HG03135 (cell line): ENCODE results near the gene TMEM225B.
"Not testable (repeated sequence)": the region's sequence is repeated elsewhere in the genome, so short reads cannot be mapped to it uniquely, and the experiment has no call there.

Experiments used
- ATAC-seq: cut with Tn5 transposase; IDR thresholded peaks from one replicate; pipeline ENCODE4 v1.9.1; 2021; ENCODE audit warnings: mild to moderate bottlenecking, moderate library complexity; ENCODE audit not compliant: unreplicated experiment

Gene TMEM225B

DNA sequence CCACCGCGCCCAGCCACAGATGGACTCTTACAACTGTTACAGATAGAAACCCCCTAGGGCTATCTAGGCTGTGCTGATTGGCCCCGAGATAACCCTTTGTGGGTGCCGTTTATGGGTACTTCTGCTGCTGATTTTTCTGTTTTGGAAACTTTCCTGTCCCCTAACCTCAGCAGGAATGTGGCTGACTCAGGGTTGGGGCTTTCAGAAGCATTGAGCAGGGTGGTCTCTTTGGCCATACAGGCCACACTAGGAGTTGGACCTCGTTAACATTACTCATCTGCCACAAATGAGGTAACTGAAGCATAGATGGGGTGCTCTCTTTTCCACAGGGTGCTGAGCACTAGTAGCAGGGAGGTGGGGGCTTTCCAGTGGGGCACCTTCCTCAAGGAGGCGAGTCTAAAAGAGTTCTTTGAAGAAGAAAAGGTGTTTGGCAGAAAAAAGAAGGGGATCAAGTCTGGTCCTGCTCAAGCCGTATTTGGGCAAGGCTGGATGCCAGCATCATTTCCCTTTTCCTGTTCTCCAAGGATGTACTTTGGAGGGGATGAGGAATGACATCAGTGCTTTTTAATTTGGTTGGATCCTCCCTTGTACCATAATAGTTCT, 25.1 kb downstream of the TMEM225B start:
- ATAC-seq = no peak

DNA sequence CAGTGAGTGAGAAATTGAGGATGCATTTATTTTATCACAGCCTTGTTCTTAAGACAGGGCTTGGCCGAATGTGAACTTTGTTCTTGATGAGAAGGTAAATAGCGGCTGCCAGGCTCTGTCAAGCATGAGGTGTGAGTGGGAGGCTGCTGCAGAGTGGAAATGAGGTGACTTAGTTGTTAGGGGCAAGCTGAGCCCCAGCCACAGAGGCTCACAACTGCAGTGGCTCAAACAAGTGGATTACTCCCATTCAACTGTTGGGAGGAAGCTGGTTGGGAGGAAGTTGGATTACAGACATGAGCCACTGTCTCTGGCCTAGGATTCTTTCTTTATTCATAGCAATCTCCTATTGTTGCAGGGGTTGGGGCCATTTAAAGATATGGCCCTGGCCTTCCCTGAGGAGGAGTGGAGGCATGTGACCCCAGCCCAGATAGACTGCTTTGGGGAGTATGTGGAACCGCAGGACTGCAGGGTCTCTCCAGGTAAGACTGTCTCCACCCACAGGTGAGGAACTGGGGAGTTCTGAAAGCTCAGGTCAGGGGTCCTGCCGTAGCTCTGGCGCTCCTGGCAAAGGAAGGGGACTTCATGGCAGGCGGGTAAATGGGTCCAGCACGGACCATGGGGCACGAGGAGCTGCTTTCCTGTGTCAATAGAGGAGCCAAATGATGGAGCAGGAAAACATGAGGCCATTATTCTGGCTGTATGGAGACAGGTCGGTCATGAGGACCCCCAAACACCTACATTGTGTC, 25.8 kb downstream of the TMEM225B start:
- ATAC-seq = no peak

DNA sequence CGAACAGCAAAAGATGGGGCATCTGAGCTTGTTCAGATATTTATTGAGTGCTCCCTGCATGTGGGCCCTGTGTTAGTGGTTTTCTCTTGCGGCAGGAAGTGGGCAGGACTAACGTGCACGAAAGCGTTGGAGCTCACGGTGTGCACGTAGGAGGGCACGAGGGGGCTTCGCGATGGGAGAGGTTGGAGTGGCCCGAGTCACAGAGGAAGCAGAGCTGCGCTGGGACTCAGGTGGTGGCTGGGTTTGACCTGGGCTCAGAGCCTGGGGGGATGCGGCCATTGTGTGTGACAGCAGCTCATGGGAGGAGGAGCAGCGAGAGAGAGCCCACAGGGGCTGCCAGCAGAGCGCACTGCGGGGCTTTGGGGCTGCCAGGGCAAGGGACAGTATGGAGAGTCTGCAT, 26.4 kb downstream of the TMEM225B start:
- ATAC-seq = no peak

DNA sequence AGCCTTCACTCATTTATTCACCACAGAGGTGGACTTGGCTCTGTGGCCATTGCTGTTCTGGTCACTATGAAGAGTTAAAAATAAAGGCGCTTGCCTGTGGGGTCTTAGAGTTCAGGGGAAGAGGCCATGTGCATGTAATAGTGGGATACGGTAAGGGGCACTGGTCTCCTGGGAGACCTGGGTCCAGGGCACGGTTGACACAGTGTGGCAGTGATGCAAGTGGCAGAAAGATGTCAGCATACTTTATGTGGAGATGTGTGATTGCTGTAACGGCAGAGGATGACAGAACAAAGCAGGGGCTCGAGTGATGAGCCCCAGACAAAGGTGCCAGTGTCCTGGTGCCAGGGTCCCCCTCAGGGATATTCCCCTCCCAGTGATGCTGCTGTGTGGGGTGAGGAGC, 27.3 kb downstream of the TMEM225B start:
- ATAC-seq = no peak

DNA sequence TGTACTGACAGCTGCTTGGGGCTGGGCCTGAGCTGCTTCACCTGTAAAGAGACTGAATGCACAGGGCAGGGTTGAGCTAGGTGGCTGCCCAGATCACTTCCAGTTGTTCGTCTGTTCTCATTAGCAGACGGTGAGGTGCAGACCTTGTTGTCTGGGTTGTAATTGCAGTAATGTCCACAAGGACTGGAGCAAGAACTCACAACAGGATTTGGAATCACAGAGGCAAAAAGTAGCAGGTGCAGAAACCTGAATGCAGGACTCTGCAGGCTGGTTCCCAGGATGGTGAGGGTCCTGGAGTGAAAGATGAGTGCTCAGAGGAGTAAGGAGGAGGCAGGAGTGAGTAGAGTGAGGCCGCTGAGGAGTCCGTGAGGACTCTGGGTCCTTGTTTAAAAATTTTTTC, 27.9 kb downstream of the TMEM225B start:
- ATAC-seq = no peak

DNA sequence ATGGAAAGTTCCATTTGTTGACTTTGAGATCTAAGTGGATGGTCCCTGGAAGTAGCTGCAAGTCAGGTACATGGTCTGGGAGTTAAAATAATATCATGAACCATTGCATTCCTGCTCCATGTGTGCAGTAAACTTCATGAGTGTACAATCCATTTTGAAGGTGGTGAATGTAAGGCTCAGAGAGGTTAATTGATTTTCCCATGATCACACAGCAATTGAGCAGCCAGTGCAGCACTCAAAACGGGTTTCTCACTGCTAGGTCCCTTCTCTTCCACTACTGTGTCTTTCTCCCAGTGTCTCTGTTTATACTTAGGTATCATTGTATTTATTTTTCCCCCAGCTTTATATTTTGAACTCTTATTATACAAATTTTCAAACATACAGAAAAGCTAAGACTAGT, 28.6 kb downstream of the TMEM225B start:
- ATAC-seq = no peak

DNA sequence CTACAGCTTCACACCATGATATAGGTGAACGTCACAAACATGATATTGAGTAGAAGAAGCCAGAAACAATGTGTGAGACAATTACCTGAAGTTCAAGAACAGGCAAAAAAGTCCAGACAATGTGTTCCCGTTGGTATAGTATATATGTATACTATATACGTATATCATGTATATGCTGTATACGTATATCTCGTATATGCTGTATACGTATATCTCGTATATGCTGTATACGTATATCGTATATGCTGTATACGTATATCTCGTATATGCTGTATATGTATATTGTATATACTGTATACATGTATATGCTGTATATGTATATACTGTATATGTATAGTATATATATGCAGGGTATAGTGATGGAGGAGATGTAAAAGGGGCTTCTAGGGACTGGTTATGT, 29.4 kb downstream of the TMEM225B start:
- ATAC-seq = no peak

DNA sequence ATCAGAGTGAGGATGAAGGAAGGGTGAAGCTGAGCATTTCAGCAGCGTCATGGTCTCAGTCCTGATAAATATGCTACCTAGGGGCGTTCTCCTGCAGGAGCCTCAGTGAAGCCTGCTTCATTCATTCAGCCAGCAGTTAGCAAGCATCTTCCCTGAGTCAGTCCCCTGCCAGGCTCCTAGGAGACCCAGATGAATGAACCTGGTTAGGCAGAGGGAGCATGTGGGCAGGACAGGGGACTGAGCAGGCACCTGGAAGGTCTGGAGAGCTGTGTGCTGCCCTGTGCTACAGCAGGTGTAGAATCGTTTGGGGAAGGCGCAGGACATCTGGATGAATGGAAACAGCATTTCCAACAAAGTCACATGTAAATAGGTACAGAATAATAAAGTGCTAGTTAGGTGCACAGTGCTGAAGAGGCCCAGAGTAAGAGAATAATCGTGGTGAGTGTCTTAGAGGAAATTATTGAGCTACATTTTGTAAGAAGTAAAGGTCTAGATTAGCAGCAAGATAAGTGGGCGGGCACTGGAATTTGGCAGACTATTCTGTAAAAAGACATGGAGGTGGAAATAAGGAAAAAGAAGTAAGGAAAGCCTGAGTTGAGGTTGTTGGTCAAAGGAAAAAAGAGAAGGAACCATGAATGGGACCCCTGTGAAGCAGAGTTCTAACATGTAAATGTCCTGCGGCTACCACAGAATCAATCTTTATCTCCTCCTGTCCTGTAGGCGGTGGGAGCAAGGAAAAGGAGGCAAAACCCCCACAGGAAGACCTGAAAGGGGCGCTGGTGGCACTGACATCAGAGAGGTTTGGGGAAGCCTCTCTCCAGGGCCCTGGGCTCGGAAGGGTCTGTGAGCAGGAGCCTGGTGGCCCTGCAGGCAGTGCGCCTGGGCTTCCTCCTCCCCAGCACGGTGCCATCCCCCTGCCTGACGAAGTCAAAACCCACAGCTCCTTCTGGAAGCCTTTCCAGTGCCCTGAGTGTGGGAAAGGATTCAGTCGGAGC, 30.7 kb downstream of the TMEM225B start:
- no peak for ATAC-seq

DNA sequence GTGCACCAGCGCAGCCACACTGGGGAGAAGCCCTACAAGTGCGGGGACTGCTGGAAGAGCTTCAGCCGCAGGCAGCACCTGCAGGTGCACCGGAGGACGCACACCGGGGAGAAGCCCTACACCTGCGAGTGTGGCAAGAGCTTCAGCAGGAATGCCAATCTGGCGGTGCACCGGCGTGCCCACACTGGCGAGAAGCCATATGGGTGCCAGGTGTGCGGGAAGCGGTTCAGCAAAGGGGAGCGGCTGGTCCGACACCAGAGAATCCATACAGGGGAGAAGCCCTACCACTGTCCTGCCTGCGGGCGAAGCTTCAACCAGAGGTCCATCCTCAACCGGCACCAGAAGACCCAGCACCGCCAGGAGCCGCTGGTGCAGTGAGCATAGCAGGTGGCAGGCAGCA, 31.6 kb downstream of the TMEM225B start:
- ATAC-seq = no peak

DNA sequence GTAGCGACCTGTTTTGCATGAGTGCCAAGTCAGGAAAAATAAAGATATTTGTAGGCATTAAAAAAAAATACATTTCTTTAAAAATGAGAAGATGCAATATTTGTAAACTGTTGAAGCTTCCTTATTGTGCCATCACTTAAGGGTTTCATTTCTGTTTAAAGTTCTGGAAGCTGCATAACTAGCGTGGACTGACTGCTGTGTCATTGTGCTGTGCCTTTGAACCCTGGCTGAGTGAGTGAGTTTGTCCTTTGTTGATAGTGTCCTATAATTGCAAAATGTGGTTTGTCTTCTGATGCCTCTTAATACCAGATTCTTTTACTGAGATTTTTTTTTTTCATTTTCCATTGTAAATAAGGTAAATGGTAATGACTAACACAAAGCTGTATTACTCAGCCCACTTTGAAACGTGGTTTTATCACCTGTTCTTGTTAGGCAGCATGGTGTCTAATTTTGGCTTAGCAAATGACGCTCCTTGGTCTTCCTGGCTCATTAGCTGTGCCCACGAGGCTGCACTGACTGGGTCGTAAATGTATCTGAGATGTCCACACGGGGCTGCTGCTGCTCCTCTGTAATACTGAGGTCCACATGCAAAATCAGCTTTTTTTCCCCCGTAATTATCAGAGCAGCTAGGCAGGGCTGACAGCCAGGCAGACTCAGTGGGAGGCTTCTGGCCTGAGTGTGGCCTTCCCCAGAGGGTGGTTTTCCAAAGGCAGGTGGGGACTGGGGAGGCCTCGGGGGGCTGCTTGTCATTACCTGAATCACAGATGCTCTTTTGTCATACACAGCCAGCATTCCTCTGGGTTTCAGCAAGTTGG, 33.4 kb downstream of the TMEM225B start:
- ATAC-seq = no peak

DNA sequence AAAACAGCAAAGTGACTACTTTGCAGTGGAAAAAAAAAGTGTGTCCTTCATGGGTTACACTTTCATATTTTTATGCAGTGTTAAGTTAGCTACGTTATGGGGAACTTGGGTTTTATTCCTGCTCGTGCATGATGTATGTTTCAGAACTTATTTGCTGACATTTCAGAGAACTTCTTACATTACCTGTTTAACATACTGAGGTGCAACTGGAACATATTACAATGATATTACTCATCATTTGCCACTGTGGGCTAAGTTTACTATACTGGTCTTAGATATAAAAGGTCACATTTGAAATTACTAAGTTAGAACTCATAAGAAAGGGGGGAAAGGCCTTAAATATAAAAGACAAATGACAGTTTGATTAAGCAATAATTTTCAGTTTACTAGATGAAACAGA, 39.3 kb downstream of the TMEM225B start:
- ATAC-seq = not testable (repeated sequence)

DNA sequence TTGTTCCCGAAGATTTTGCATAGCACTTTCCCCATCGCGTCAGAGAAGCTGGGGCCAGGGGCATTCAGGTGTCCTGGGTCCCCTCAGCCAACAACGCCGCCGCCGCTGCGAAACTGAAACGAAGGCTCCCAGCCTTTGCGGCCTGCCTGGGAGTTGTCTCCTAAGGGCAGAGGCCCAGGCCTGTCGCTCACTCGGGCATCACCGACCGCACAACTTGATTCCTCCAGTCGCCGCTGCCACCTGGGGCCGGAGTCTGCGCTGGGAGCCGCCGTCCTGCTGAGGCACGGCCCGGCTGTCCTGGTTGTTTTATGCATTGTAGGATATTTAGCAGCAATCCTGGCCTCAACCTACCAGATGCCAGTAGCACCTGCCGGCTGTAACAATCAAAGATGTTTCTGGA, 40.7 kb downstream of the TMEM225B start:
- ATAC-seq = no peak

DNA sequence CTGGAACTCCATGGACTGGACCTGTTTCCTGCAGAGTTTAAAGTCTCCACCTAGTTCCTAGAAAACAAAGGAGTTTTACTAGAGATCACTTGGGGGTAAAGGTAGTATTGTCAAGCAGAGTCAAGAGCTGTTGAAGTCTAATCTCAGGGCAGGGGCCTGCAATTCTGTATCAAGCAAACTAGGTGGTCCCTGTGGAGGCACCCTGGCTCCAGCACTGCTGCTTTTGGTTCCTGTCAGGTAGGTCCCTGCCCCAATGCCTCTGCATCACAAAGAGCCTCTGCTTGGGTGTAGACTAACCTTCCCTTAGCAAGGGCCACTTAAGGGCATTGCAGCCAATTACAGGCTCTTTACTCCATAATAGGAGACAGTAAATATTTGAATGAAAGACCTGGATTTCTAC, 41.2 kb downstream of the TMEM225B start:
- no peak for ATAC-seq

DNA sequence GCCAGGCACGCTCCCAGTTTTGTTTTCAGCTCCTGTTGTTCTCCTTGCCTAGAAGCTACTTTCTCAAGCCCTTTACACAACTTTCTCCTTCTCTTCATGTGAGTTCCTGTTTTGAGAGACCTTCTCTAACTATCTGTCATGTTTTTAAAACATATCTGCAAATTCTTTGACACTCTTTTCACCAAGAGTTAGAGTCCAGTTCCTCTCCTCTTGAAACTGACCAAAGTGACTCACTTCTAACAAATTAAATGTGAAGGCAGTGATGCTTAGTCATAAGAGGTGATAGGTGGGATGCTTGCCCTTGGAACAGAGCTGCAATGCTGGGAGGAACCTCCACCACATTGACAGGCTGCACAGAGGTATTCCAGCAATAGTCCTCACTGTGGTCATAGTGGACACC, 44.0 kb downstream of the TMEM225B start:
- ATAC-seq = no peak

DNA sequence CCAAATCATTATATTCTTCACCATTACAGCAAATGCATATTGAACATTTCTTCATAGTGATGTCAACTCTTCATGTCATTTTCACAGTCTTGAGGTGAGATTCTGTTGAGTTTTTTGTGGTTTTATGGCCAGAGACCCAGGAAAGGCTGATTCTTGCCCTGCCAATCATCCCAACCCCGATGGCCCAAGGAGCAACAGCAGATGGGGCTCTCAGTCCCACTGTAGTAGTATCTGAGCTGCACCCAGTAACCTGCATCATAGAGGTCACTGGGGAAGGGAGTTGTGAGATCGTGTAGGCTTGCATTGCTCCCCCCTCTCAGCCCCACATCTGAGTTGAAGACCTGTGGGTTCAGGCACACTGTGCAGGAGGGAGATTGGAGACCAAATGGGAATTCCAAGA, 45.4 kb downstream of the TMEM225B start:
- no peak for ATAC-seq

DNA sequence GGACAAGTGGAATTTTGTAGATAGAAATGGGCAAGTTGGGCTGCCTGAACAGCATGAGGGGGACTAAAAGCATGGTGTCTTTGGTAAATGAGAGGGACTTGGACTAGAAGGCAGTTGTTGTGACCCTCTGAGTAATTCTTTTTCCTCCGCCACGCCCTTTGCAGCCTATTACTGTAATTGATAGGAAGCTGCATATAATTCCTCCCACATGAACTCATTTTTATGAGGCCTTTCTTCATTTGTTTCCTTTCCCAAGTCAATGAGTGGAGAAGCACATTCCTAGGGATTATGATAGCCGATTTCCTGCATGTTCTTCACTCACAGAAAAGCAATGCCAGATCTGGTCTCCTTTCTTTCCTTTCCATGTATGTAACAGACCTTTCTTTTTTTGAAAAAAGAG, 46.4 kb downstream of the TMEM225B start:
- ATAC-seq = no peak

DNA sequence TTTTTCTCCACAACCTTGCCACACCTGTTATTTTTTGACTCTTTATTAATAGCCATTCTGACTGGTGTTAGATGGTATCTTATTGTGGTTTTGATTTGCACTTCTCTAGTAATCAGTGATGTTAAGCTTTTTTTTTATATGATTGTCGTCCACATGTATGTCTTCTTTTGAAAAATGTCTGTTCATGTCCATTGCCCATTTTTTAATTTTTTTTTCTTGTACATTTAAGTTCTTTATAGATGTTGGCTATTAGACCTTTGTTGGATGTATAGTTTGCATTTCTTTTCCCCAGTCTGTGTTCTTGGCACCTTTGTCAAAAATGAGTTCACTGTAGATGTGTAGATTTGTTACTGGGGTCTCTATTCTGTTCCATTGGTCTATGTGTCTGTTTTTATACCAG, 47.5 kb downstream of the TMEM225B start:
- ATAC-seq = no peak

DNA sequence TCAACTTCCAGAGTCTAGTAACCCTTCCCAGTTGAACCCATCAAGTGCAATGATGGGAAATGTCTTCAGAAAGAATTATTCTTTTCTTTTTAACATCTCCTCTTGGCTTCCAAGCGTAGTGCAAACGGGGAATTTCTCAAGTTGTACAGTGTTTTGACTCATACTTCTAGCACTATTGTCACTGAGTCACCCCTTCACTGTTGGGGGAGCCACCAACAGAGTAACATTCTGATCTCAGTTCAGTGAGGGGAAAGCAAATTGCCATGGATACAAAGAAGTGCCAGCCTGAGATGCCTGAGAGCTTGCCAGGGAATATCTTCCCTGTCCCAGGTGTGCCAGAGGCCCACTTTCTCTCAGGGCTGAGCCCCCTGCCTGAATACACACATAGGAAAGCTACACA, 50.8 kb downstream of the TMEM225B start:
- ATAC-seq = no peak

DNA sequence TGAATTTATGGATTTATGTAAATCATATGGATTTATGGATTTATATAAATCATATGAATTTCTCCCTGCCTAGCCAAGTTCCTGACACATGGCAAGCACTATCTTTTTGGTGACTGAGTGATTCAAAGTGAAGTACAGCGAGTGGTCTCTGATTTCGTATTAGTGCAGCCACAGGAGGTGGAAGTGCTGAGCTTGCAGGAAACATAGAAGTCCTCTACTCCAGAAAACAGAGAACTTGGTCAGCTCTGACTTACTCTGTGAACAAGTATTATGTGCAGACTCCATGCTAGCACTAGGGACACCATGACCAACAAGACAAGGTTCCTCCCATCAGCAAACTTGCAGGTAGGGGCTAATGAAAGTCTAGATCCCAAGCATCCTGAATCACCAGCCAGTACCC, 53.2 kb downstream of the TMEM225B start:
- ATAC-seq = no peak

DNA sequence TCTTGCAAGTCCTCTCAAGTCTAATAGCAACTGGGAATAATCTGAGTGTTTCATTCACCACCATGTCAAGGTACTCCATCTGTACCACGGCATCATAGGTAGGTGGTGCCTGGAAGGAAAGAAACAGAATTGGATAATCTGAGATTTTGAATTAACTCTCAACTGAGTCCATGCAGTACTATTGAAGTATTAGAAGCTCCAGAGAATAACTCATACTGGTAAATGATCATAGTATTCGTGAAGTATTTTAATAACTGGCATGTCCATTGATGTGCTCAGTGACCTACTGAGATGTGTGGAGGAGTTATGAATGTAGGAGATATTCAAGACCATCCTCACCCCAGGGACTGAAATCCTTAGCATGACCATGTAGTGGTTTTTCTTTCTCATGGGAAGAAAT, 54.6 kb downstream of the TMEM225B start:
- no peak for ATAC-seq

DNA sequence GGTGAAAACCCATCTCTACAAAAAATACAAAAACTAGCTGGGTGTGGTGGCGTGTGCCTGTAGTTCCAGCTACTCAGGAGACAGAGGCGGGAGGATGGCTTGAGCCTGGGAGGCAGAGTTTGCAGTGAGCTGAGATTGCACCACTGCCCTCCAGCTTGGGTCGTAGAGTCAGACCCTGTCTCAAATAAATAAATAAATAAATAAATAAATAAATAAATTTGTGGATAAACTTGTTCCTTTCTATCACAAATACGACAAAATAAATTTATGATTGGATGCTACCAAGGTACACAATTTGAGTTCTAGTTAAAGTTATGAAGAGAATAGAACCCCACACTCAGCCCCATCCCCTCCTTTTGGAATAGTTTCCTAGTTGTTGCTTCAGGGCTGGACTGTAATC, 55.2 kb downstream of the TMEM225B start:
- ATAC-seq = not testable (repeated sequence)
